OCI-LY1 (cell line): Measurements from ENCODE around the gene EGR2.

Source experiments
- CTCF ChIP-seq: fragments of 200-600 bp; sonication (generic), shearing (Covaris generic); IDR thresholded peaks from 2 replicates; pipeline ENCODE4 v1.5.1; 2017; ENCODE audit warnings: mild to moderate bottlenecking, antibody characterized with exemption, low read length, moderate library complexity, mixed read lengths
- EZH2 ChIP-seq: fragments of 200-600 bp; sonication (generic), shearing (Covaris generic); IDR thresholded peaks from 2 replicates; pipeline ENCODE4 v1.8.0; 2017; ENCODE audit warnings: borderline replicate concordance, mixed run types, mild to moderate bottlenecking, antibody characterized with exemption, low read length, moderate library complexity, mixed read lengths

GRCh38 chr10:62764011-62764410 lies 52.2 kb downstream of the EGR2 start:
- TF ChIP-seq CTCF: no peak
- no peak for TF ChIP-seq EZH2
